ENCODE results near the gene ZNF682.
"Not testable (repeated sequence)": the region's sequence is repeated elsewhere in the genome, so short reads cannot be mapped to it uniquely, and the experiment has no call there.

DNA sequence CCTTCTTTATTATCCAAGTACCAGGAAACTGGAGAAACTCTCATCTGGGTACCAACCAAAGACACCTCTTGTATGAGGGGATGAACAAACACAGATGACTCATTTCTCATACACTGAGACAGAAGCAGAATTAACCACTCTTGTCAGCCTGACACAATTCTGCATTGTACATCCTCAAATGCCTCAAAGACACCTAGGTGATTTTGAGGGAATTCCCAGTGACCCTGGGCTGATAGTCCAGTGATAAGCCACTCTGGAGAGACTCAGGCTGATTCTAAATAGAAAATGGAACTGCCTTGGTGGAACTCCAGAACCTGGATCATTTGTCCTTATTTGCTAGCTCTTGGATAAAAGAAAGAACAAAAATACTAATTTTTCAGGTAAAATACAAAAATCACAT, 19.4 kb upstream of the ZNF682 start:
- TF ChIP-seq, protein P1, sequence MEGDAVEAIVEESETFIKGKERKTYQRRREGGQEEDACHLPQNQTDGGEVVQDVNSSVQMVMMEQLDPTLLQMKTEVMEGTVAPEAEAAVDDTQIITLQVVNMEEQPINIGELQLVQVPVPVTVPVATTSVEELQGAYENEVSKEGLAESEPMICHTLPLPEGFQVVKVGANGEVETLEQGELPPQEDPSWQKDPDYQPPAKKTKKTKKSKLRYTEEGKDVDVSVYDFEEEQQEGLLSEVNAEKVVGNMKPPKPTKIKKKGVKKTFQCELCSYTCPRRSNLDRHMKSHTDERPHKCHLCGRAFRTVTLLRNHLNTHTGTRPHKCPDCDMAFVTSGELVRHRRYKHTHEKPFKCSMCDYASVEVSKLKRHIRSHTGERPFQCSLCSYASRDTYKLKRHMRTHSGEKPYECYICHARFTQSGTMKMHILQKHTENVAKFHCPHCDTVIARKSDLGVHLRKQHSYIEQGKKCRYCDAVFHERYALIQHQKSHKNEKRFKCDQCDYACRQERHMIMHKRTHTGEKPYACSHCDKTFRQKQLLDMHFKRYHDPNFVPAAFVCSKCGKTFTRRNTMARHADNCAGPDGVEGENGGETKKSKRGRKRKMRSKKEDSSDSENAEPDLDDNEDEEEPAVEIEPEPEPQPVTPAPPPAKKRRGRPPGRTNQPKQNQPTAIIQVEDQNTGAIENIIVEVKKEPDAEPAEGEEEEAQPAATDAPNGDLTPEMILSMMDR (conservative IDR thresholded peaks at IDR 0.05 in 1 of 2, IDR thresholded peaks at IDR 0.05 in 1 of 2; ENCODE audit: extremely low read depth in 1 of 2, insufficient read depth in 1 of 2, low read depth in 1 of 2, low read length in 2 of 2), result not testable (repeated sequence)
- not testable (repeated sequence) for TF ChIP-seq EZH2 (IDR thresholded peaks at IDR 0.05; ENCODE audit: borderline replicate concordance, low read length)
